Ishikawa (cell line): ENCODE data around the gene EFNA5.

ENCODE experiments used
- CEBPB ChIP-seq: IDR thresholded peaks from 2 replicates; pipeline ENCODE4 v1.6.1; 2012
- CREB1 ChIP-seq: IDR thresholded peaks from 2 replicates; pipeline ENCODE4 v1.6.1; 2012; ENCODE audit warnings: low read depth
- EGR1 ChIP-seq: IDR thresholded peaks from 2 replicates; pipeline ENCODE4 v1.6.1; 2012
- EP300 ChIP-seq: IDR thresholded peaks from 2 replicates; pipeline ENCODE4 v1.6.1; 2012; ENCODE audit warnings: borderline replicate concordance
- FOXM1 ChIP-seq: IDR thresholded peaks from 2 replicates; pipeline ENCODE4 v1.6.1; 2012; ENCODE audit warnings: low read depth, borderline replicate concordance
- NFIC ChIP-seq: IDR thresholded peaks from 2 replicates; pipeline ENCODE4 v1.6.1; 2012
- RAD21 ChIP-seq: IDR thresholded peaks from 2 replicates; pipeline ENCODE4 v1.6.1; 2012; ENCODE audit warnings: low read depth
- TAF1 ChIP-seq: IDR thresholded peaks from 2 replicates; pipeline ENCODE4 v1.6.1; 2012; ENCODE audit warnings: low read depth, mild to moderate bottlenecking
- TCF12 ChIP-seq: IDR thresholded peaks from 2 replicates; pipeline ENCODE4 v1.6.1; 2012; ENCODE audit warnings: low read depth
- TEAD4 ChIP-seq: IDR thresholded peaks from 2 replicates; pipeline ENCODE4 v1.6.1; 2012
- YY1 ChIP-seq: IDR thresholded peaks from 2 replicates; pipeline ENCODE4 v1.6.1; 2012; ENCODE audit warnings: low read depth
- ZBTB7A ChIP-seq: IDR thresholded peaks from 2 replicates; pipeline ENCODE4 v1.6.1; 2012; ENCODE audit warnings: low read depth
- TF ChIP-seq, protein P1 (sequence below): IDR thresholded peaks from 2 replicates; pipeline ENCODE4 v1.6.1; 2012; ENCODE audit warnings: low read depth, mild to moderate bottlenecking
- TF ChIP-seq, protein P2 (sequence below): IDR thresholded peaks from 2 replicates; pipeline ENCODE4 v1.6.1; 2012
- TF ChIP-seq, protein P3 (sequence below): IDR thresholded peaks from 2 replicates; pipeline ENCODE4 v1.6.1; 2012

EFNA5 gene

DNA sequence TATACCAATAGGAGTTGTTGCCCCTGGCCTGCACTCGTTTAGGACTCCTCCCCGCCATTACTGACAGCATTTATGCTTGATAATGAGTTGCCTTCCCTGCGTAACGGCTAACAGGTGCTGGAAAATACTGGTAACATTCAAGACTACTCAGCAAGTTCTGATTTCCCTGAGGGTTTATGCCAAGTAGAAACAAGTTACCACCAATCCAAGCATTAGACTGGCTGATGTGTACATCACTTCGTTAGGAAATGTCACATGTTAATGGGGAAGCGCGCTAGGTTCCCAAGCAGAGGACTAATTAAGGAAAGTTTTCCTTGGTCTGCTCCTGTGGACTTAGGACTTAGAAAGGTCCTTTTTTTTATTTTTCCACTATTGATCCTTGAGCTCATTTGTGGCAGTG, 302.1 kb downstream of the EFNA5 start:
- TF ChIP-seq EP300 (no peak), YY1 (no peak), CEBPB (no peak), EGR1 (no peak)
- TF ChIP-seq, protein P1, sequence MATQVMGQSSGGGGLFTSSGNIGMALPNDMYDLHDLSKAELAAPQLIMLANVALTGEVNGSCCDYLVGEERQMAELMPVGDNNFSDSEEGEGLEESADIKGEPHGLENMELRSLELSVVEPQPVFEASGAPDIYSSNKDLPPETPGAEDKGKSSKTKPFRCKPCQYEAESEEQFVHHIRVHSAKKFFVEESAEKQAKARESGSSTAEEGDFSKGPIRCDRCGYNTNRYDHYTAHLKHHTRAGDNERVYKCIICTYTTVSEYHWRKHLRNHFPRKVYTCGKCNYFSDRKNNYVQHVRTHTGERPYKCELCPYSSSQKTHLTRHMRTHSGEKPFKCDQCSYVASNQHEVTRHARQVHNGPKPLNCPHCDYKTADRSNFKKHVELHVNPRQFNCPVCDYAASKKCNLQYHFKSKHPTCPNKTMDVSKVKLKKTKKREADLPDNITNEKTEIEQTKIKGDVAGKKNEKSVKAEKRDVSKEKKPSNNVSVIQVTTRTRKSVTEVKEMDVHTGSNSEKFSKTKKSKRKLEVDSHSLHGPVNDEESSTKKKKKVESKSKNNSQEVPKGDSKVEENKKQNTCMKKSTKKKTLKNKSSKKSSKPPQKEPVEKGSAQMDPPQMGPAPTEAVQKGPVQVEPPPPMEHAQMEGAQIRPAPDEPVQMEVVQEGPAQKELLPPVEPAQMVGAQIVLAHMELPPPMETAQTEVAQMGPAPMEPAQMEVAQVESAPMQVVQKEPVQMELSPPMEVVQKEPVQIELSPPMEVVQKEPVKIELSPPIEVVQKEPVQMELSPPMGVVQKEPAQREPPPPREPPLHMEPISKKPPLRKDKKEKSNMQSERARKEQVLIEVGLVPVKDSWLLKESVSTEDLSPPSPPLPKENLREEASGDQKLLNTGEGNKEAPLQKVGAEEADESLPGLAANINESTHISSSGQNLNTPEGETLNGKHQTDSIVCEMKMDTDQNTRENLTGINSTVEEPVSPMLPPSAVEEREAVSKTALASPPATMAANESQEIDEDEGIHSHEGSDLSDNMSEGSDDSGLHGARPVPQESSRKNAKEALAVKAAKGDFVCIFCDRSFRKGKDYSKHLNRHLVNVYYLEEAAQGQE: no peak
- TF ChIP-seq, protein P2, sequence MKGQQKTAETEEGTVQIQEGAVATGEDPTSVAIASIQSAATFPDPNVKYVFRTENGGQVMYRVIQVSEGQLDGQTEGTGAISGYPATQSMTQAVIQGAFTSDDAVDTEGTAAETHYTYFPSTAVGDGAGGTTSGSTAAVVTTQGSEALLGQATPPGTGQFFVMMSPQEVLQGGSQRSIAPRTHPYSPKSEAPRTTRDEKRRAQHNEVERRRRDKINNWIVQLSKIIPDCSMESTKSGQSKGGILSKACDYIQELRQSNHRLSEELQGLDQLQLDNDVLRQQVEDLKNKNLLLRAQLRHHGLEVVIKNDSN: no peak

GRCh38 chr5:107367939-107368338, 302.8 kb downstream of the EFNA5 start:
- TF ChIP-seq EP300 (no peak), TCF12 (no peak), YY1 (no peak), CREB1 (no peak), CEBPB (no peak), FOXM1 (no peak), TAF1 (no peak), NFIC (no peak), ZBTB7A (no peak), EGR1 (no peak)
- TF ChIP-seq, protein P1: no peak
- TF ChIP-seq, protein P2: no peak

GRCh38 chr5:107367480-107367879, 303.3 kb downstream of the EFNA5 start:
- no peak for TF ChIP-seq RAD21
- TF ChIP-seq EP300: no peak
- no peak for TF ChIP-seq CEBPB
- no peak for TF ChIP-seq NFIC
- no peak for TF ChIP-seq TAF1
- TF ChIP-seq CREB1: no peak
- TF ChIP-seq, protein P1: no peak
- TF ChIP-seq ZBTB7A: no peak
- no peak for TF ChIP-seq TCF12
- no peak for TF ChIP-seq FOXM1
- TF ChIP-seq YY1: no peak
- TF ChIP-seq TEAD4: no peak
- TF ChIP-seq, protein P2: no peak
- TF ChIP-seq, protein P3, sequence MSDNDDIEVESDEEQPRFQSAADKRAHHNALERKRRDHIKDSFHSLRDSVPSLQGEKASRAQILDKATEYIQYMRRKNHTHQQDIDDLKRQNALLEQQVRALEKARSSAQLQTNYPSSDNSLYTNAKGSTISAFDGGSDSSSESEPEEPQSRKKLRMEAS: no peak

GRCh38 chr5:107365320-107366109, 305.2 kb downstream of the EFNA5 start:
- TF ChIP-seq CREB1 (no peak), TEAD4 (peak; percentile 34; the same call in 1 of the 2 replicates), NFIC (no peak), EP300 (no peak)
